ENCODE measurements around the gene THEMIS. TPM values are rescaled to one million over a fixed set of nuclear protein-coding genes. Genes with fewer than 3 reads are reported as not detected.

THEMIS gene
- total RNA-seq, 1 donor: under 0.01 TPM

- H3K4me3 ChIP-seq (ENCODE audit: low read depth, low read length): no peak overlapping the region
- DNase-seq (ENCODE audit: low read depth): no peak
- TF ChIP-seq CTCF (IDR thresholded peaks at IDR 0.05; ENCODE audit: insufficient read depth, low read length): no peak
Observed at GRCh38 chr6:127796713-127797112, 104.1 kb downstream of the THEMIS start.

- no peak for TF ChIP-seq CTCF (IDR thresholded peaks at IDR 0.05; ENCODE audit: insufficient read depth, low read length)
- DNase-seq (ENCODE audit: low read depth): no peak
- H3K4me3 ChIP-seq (ENCODE audit: low read depth, low read length): no peak overlapping the region
Observed at GRCh38 chr6:127794405-127794804, 106.5 kb downstream of the THEMIS start.

GRCh38 chr6:127793396-127793795, 107.5 kb downstream of the THEMIS start:
- no peak for TF ChIP-seq CTCF (IDR thresholded peaks at IDR 0.05; ENCODE audit: insufficient read depth, low read length)
- H3K4me3 ChIP-seq (ENCODE audit: low read depth, low read length): no peak overlapping the region
- DNase-seq (ENCODE audit: low read depth): no peak

- DNase-seq (ENCODE audit: low read depth): no peak
- no peak for TF ChIP-seq CTCF (IDR thresholded peaks at IDR 0.05; ENCODE audit: insufficient read depth, low read length)
- no peak overlapping the region for H3K4me3 ChIP-seq (ENCODE audit: low read depth, low read length)
Observed at GRCh38 chr6:127792616-127793015, 108.2 kb downstream of the THEMIS start.

- no peak overlapping the region for H3K4me3 ChIP-seq (ENCODE audit: low read depth, low read length)
- no peak for TF ChIP-seq CTCF (IDR thresholded peaks at IDR 0.05; ENCODE audit: insufficient read depth, low read length)
- no peak for DNase-seq (ENCODE audit: low read depth)
Observed at GRCh38 chr6:127791779-127792528, 108.9 kb downstream of the THEMIS start.

- no peak for TF ChIP-seq CTCF (IDR thresholded peaks at IDR 0.05; ENCODE audit: insufficient read depth, low read length)
- no peak for DNase-seq (ENCODE audit: low read depth)
- no peak overlapping the region for H3K4me3 ChIP-seq (ENCODE audit: low read depth, low read length)
Observed at GRCh38 chr6:127790571-127790970, 110.3 kb downstream of the THEMIS start.

GRCh38 chr6:127786109-127786508, 114.7 kb downstream of the THEMIS start:
- H3K4me3 ChIP-seq (ENCODE audit: low read depth, low read length): no peak overlapping the region
- peak; percentile 26 for DNase-seq (ENCODE audit: low read depth)
- TF ChIP-seq CTCF (IDR thresholded peaks at IDR 0.05; ENCODE audit: insufficient read depth, low read length): no peak

All from fibroblast of the aortic adventitia (primary cell).